ENCODE measurements around the gene CYB5R2. TPM values are rescaled to one million over a fixed set of nuclear protein-coding genes. Genes with fewer than 3 reads are reported as not detected.

Gene CYB5R2
- total RNA-seq, 4 donors from 2014 or later = 0.67 to 13.2 (median 2.8) TPM

DNA sequence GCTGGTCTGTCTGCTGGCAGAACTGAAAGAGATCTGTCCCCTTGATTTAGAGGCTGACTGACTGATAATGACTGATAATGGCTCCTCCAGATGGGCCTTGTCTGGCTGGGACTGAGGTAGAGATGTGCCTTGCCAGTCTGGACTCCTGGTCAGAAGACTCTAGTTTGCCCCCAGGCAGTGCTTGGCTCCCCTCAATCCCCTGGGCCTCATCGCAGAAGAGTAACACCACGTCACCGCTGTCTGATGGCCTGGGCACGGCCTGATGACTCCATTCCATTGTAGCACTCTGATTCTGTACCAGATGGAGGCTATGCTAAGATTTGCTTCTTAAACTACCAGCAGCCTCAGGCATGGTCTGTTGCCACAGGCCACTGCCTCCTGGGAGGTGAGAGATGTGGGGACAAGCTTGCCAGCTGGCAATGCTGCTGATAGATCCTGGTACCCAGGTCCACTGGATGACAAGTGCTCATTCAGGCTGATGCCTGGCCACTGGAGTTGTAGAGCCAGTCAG lies 19.1 kb downstream of the CYB5R2 start:
- Histone ChIP-seq H3K9me3 (no peaks in the 10 kb centered on the region), H3K27me3 (no peaks in the 10 kb centered on the region), H3K36me3 (peaks cover 0 to 67% (median 0%) of the 10 kb centered on the region in 3 donors), H3K27ac (no peak overlapping the region), H3K4me1 (peaks cover 0 to 9% (median 0%) of the 10 kb centered on the region in 4 donors), H3K4me3 (no peak overlapping the region)
- no peak for DNase-seq
- TF ChIP-seq POLR2A (IDR thresholded peaks at IDR 0.05) = no peak
- TF ChIP-seq CTCF (IDR thresholded peaks at IDR 0.05) = no peak

DNA sequence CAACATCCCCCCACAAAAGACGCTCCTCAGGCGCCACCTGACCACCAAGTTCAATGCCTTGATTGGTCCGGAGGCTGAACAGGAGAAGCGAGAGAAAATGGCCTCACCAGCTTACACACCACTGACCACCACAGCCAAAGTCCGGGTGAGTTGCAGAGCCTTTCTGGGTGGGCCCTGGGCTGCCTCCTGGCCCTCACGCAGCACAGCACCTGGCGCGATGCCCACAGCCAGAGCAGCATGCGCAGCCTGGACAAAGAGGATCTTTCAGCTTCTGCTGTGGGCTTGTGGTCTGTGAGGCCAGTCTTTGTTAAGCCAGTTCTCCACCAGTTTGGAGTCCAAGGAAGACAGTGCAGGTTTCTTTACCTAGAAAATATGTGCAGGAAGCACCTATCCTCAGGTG lies 21.6 kb downstream of the CYB5R2 start:
- H3K9me3 ChIP-seq = no peaks in the 10 kb centered on the region
- no peak overlapping the region for H3K4me3 ChIP-seq
- no peak overlapping the region for H3K27ac ChIP-seq
- no peak for TF ChIP-seq POLR2A (IDR thresholded peaks at IDR 0.05)
- no peak for TF ChIP-seq CTCF (IDR thresholded peaks at IDR 0.05)
- peaks cover 0 to under 1% (median 0%) of the 10 kb centered on the region in 4 donors for H3K4me1 ChIP-seq
- DNase-seq = peak in 1 of 3 donors; percentile 44
- H3K36me3 ChIP-seq = peaks cover 0 to 70% (median 0%) of the 10 kb centered on the region in 3 donors
- no peaks in the 10 kb centered on the region for H3K27me3 ChIP-seq

GRCh38 chr11:7651140-7651551 lies 22.2 kb downstream of the CYB5R2 start:
- TF ChIP-seq CTCF (IDR thresholded peaks at IDR 0.05) = no peak
- no peak for TF ChIP-seq POLR2A (IDR thresholded peaks at IDR 0.05)
- Histone ChIP-seq H3K27me3 (no peaks in the 10 kb centered on the region), H3K9me3 (no peaks in the 10 kb centered on the region), H3K4me3 (no peak overlapping the region), H3K36me3 (peaks cover 0 to 69% (median 0%) of the 10 kb centered on the region in 3 donors), H3K4me1 (no peaks in the 10 kb centered on the region), H3K27ac (no peak overlapping the region)
- no peak for DNase-seq

DNA sequence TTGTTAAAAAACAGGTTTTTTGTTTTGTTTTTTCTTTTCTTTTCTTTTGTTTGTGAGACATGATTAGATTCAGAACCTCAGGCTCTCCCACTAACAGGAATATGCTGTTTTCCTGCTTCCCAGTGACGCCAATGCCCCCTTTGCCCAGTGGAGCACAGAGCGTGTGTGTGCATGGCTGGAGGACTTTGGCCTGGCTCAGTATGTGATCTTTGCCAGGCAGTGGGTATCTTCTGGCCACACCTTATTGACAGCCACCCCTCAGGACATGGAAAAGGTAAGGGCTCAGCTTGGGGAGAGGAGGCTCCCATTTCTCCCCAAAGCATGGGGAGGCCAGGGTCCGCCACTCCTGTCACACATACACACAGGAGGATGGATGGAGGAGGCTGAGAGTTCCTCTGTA lies 25.0 kb downstream of the CYB5R2 start:
- Histone ChIP-seq H3K27me3 (no peaks in the 10 kb centered on the region), H3K4me3 (no peak overlapping the region), H3K4me1 (no peaks in the 10 kb centered on the region), H3K27ac (peak overlapping the region in 1 of 4 donors; percentile 32), H3K9me3 (no peaks in the 10 kb centered on the region), H3K36me3 (peaks cover 0 to 63% (median 0%) of the 10 kb centered on the region in 3 donors)
- no peak for TF ChIP-seq POLR2A (IDR thresholded peaks at IDR 0.05)
- TF ChIP-seq CTCF (IDR thresholded peaks at IDR 0.05) = no peak
- peak in 2 of 3 donors; percentile 68 to 70 for DNase-seq

DNA sequence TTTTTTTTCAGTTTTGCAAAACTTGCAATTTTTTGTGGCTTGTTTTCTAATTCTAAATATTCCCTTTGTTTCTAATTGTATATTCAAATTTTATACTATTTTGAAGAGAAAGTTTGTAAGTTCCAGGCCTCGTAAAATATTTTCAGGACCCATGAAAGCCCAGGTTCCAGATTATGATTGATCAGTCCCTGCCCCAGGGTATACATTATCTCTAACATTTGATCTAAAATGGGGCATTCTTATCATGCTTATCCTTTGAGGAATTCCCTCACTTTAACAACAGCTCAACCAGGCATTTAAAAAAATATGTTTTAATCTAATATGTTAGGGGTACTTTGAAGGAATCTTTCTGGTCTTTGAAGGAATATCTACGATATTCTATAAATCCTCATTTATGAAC lies 26.4 kb downstream of the CYB5R2 start:
- no peak for DNase-seq
- peaks cover 0 to 62% (median 0%) of the 10 kb centered on the region in 3 donors for H3K36me3 ChIP-seq
- no peaks in the 10 kb centered on the region for H3K27me3 ChIP-seq
- no peak overlapping the region for H3K27ac ChIP-seq
- no peaks in the 10 kb centered on the region for H3K4me1 ChIP-seq
- no peak overlapping the region for H3K4me3 ChIP-seq
- TF ChIP-seq POLR2A (IDR thresholded peaks at IDR 0.05) (no peak), CTCF (IDR thresholded peaks at IDR 0.05) (no peak)
- no peaks in the 10 kb centered on the region for H3K9me3 ChIP-seq

DNA sequence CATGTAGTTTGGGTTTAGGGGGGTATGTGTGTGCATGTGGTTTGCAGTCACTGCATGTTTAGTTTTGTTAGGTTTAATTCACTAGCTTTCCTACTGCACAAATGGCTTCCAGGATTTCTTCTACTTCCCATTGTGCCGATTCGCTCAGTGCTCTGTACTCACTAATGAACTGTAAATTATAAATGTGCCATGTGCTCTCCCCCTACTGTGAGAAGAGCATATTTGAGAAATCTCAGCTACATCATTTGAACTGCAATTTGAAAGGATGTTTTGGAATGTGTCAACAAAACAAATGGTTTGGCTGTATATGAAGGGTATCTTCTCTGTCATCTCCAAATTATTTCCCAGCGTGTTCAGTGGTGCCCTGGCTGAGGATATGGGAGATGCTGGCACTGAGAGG lies 28.1 kb downstream of the CYB5R2 start:
- no peak for DNase-seq
- TF ChIP-seq POLR2A (IDR thresholded peaks at IDR 0.05) = no peak
- no peak for TF ChIP-seq CTCF (IDR thresholded peaks at IDR 0.05)
- Histone ChIP-seq H3K9me3 (no peaks in the 10 kb centered on the region), H3K4me3 (no peak overlapping the region), H3K27me3 (no peaks in the 10 kb centered on the region), H3K36me3 (peaks cover 0 to 55% (median 0%) of the 10 kb centered on the region in 3 donors), H3K4me1 (peaks cover 0 to 5% (median 0%) of the 10 kb centered on the region in 4 donors), H3K27ac (no peak overlapping the region)
